Upper lobe of right lung (tissue), 1 donor: ENCODE measurements around the gene CYBA. TPM values are rescaled to one million over a fixed set of nuclear protein-coding genes. Genes with fewer than 3 reads are reported as not detected.

ENCODE experiments used
- ATAC-seq: fragments of 200-7000 bp; cut with Tn5 transposase; one replicate; pipeline ENCODE4 v1.9.1; 2020; ENCODE audit warnings: mild to moderate bottlenecking, moderate library complexity
- DNase-seq: peaks from one replicate; pipeline ENCODE4 v3.0.0-alpha.2; 2020
- H3K27ac ChIP-seq: fragments of 200-600 bp; one replicate; pipeline ENCODE4 v1.8.0; 2022
- H3K27me3 ChIP-seq: fragments of 200-600 bp; one replicate; pipeline ENCODE4 v1.8.0; 2022; ENCODE audit warnings: mild to moderate bottlenecking
- H3K36me3 ChIP-seq: fragments of 200-600 bp; one replicate; pipeline ENCODE4 v1.8.0; 2022
- H3K4me1 ChIP-seq: fragments of 200-600 bp; one replicate; pipeline ENCODE4 v1.8.0; 2022
- H3K4me3 ChIP-seq: fragments of 200-600 bp; one replicate; pipeline ENCODE4 v1.8.0; 2022; ENCODE audit warnings: mild to moderate bottlenecking
- H3K9me3 ChIP-seq: fragments of 200-600 bp; one replicate; pipeline ENCODE4 v1.8.0; 2022
- CTCF ChIP-seq: fragments of 200-600 bp; IDR thresholded peaks from one replicate; pipeline ENCODE4 v1.8.0; 2022; ENCODE audit warnings: antibody characterized with exemption
- intact Hi-C: fragments of 100-400 bp; cut with DNase I; formaldehyde crosslinking; loops from one replicate; pipeline ENCODE4 v1.11.0; 2022
- total RNA-seq: library from RNA; stranded (reverse); fragmentation: NEBNext Ultra II Directional; extraction: Animal tissue kit (Norgen Biotek cat#: 25700); gene quantifications from one replicate; pipeline ENCODE4 v1.2.1, GENCODE V29; 2021
- donor health status: DM: no; HTN: yes; CAD: no; lungs with severe emphysema.

The CYBA gene
- total RNA-seq, 1 donor from 2014 or later, result 257 TPM

- H3K9me3 ChIP-seq, result no peaks in the 10 kb centered on the region
- ATAC-seq, result no peak
- H3K4me1 ChIP-seq, result no peaks in the 10 kb centered on the region
- no peak overlapping the region for H3K27ac ChIP-seq
- TF ChIP-seq CTCF, result no peak
- no peak for DNase-seq
- H3K36me3 ChIP-seq, result peaks cover 91% of the 10 kb centered on the region
- no peaks in the 10 kb centered on the region for H3K27me3 ChIP-seq
- H3K4me3 ChIP-seq, result no peak overlapping the region
- intact Hi-C loops, result no loop called here
Observed at GRCh38 chr16:88627531-88628411, 23.1 kb downstream of the CYBA start.

- intact Hi-C loops, result no loop called here
- DNase-seq, result no peak
- Histone ChIP-seq H3K27ac (no peak overlapping the region), H3K4me3 (no peak overlapping the region), H3K27me3 (no peaks in the 10 kb centered on the region), H3K36me3 (peaks cover 94% of the 10 kb centered on the region), H3K4me1 (no peaks in the 10 kb centered on the region), H3K9me3 (no peaks in the 10 kb centered on the region)
- TF ChIP-seq CTCF, result no peak
- no peak for ATAC-seq
Observed at GRCh38 chr16:88626646-88627045, 24.2 kb downstream of the CYBA start.

GRCh38 chr16:88624977-88625576, 25.8 kb downstream of the CYBA start:
- Histone ChIP-seq H3K4me1 (no peaks in the 10 kb centered on the region), H3K36me3 (peaks cover 80% of the 10 kb centered on the region), H3K27me3 (no peaks in the 10 kb centered on the region), H3K9me3 (no peaks in the 10 kb centered on the region), H3K4me3 (no peak overlapping the region), H3K27ac (no peak overlapping the region)
- no peak for TF ChIP-seq CTCF
- intact Hi-C loops, result no loop called here
- ATAC-seq, result no peak
- DNase-seq, result no peak

GRCh38 chr16:88624481-88624880, 26.4 kb downstream of the CYBA start:
- TF ChIP-seq CTCF, result no peak
- ATAC-seq, result no peak
- H3K27ac ChIP-seq, result no peak overlapping the region
- intact Hi-C loops, result no loop called here
- no peak overlapping the region for H3K4me3 ChIP-seq
- no peaks in the 10 kb centered on the region for H3K9me3 ChIP-seq
- DNase-seq, result no peak
- peaks cover 76% of the 10 kb centered on the region for H3K36me3 ChIP-seq
- no peaks in the 10 kb centered on the region for H3K4me1 ChIP-seq
- H3K27me3 ChIP-seq, result no peaks in the 10 kb centered on the region

- no peak for ATAC-seq
- intact Hi-C loops, result no loop called here
- DNase-seq, result no peak
- no peak for TF ChIP-seq CTCF
- no peaks in the 10 kb centered on the region for H3K9me3 ChIP-seq
- no peaks in the 10 kb centered on the region for H3K4me1 ChIP-seq
- no peaks in the 10 kb centered on the region for H3K27me3 ChIP-seq
- H3K4me3 ChIP-seq, result no peak overlapping the region
- no peak overlapping the region for H3K27ac ChIP-seq
- H3K36me3 ChIP-seq, result peaks cover 80% of the 10 kb centered on the region
Observed at GRCh38 chr16:88623858-88624257, 27.0 kb downstream of the CYBA start.
